Endothelial cell of umbilical vein (primary cell): ENCODE data around the gene TSPYL1. TPM values are rescaled to one million over a fixed set of nuclear protein-coding genes. Genes with fewer than 3 reads are reported as not detected.
A peak's percentile ranks its signal among the peaks of the same experiment; 100 is the strongest.

Experiments used
- BruUV-seq: library from RNA; stranded (reverse); fragments of 400-500 nt; replicated peaks from 2 replicates; lab custom pipeline; 2021; lab: Mats Ljungman, UMichigan
- CTCF ChIA-PET: fragments of 300-600, 350-600 bp; sonication (Branson Sonifier 250); formaldehyde crosslinking; loops from one replicate; lab custom pipeline; 2021; ENCODE audit warnings: antibody characterized with exemption, inconsistent platforms; lab: Charles Lee
- POLR2A ChIA-PET: fragments of 300-600, 350-600 bp; sonication (Branson Sonifier 250); formaldehyde crosslinking; loops from one replicate; lab custom pipeline; 2021; ENCODE audit warnings: antibody characterized with exemption, inconsistent platforms; lab: Charles Lee
- DNase-seq: peaks from one replicate; pipeline ENCODE4 v3.0.0-alpha.2; 2011; ENCODE audit warnings: low read depth, low spot score
- FAIRE-seq: peaks from 2 replicates; lab custom pipeline; 2011; peaks lifted over from hg19 to GRCh38; lab: Jason Lieb, UNC
- H2AFZ ChIP-seq: 2 replicates; pipeline ENCODE4 v1.6.0; 2012; ENCODE audit warnings: low read depth, low read length, control low read depth, inconsistent platforms
- H3K27ac ChIP-seq: 2 replicates; pipeline ENCODE4 v1.5.1; 2011; ENCODE audit warnings: low read depth, mild to moderate bottlenecking, control low read depth, low read length, moderate library complexity; ENCODE audit not compliant: insufficient read depth
- H3K27me3 ChIP-seq, 2 experiments: 2 replicates each; pipeline versions ENCODE4 v1.6.0 to v1.6.1; 2011; ENCODE audit warnings: low read length in 2 of 2, mixed read lengths in 1 of 2; ENCODE audit not compliant: control insufficient read depth in 2 of 2, insufficient read depth in 2 of 2
- H3K36me3 ChIP-seq, 2 experiments: 2 replicates in 1 of 2; 3 replicates in 1 of 2; pipeline ENCODE4 v1.5.1; 2011; ENCODE audit warnings: low read length in 2 of 2, mild to moderate bottlenecking in 1 of 2, moderate library complexity in 1 of 2; ENCODE audit not compliant: control insufficient read depth in 2 of 2, insufficient read depth in 2 of 2; ENCODE audit errors: extremely low read depth in 1 of 2
- H3K4me1 ChIP-seq: 3 replicates; pipeline ENCODE4 v1.5.1; 2011; ENCODE audit warnings: mild to moderate bottlenecking, low read length; ENCODE audit not compliant: control insufficient read depth, insufficient read depth; ENCODE audit errors: extremely low read depth
- H3K4me2 ChIP-seq: 2 replicates; pipeline ENCODE4 v1.6.1; 2011; ENCODE audit warnings: low read length, control low read depth, mixed read lengths; ENCODE audit not compliant: insufficient read depth
- H3K4me3 ChIP-seq, 3 experiments: fragments of 200-600 bp in 1 of 3; sonication (generic), shearing (Covaris generic) in 1 of 3; replicated peaks in 1 of 3; 2 replicates each; pipeline ENCODE4 v1.5.1; 2011 to 2016; ENCODE audit warnings: control low read depth in 3 of 3, low read length in 3 of 3, mild to moderate bottlenecking in 2 of 3, inconsistent platforms in 1 of 3, low read depth in 1 of 3, moderate library complexity in 1 of 3; ENCODE audit not compliant: insufficient read depth in 1 of 3
- H3K79me2 ChIP-seq: 2 replicates; pipeline ENCODE4 v1.6.0; 2012; ENCODE audit warnings: low read length, inconsistent platforms; ENCODE audit not compliant: control insufficient read depth, insufficient read depth
- H3K9ac ChIP-seq: replicated peaks from 2 replicates; pipeline ENCODE3; 2011; ENCODE audit warnings: low read length, control low read depth; ENCODE audit not compliant: insufficient read depth; ENCODE audit errors: extremely low read depth
- H3K9me1 ChIP-seq: replicated peaks from 3 replicates; pipeline ENCODE4 v1.6.0; 2011; ENCODE audit warnings: mild to moderate bottlenecking, low read length; ENCODE audit not compliant: control insufficient read depth, insufficient read depth; ENCODE audit errors: extremely low read depth
- H3K9me3 ChIP-seq: replicated peaks from 2 replicates; pipeline ENCODE4 v1.5.1; 2012; ENCODE audit warnings: low read length, inconsistent platforms; ENCODE audit not compliant: control insufficient read depth, insufficient read depth
- H4K20me1 ChIP-seq: replicated peaks from 2 replicates; pipeline ENCODE3; 2011; ENCODE audit warnings: mild to moderate bottlenecking, low read length; ENCODE audit not compliant: control insufficient read depth, insufficient read depth; ENCODE audit errors: extremely low read depth
- CTCF ChIP-seq, 2 donors: IDR thresholded peaks; 1 replicate in 1 of 2; 2 replicates in 1 of 2; pipeline ENCODE4 v1.5.1; 2011; ENCODE audit warnings: low read length in 2 of 2, mild to moderate bottlenecking in 2 of 2, moderate library complexity in 2 of 2, control low read depth in 1 of 2, inconsistent platforms in 1 of 2, low read depth in 1 of 2; ENCODE audit not compliant: insufficient read depth in 1 of 2; ENCODE audit errors: extremely low read depth in 1 of 2
- FOS ChIP-seq: IDR thresholded peaks from 2 replicates; pipeline ENCODE4 v1.6.1; 2011; ENCODE audit warnings: mild to moderate bottlenecking, low read length, moderate library complexity, borderline replicate concordance; ENCODE audit not compliant: insufficient read depth
- GATA2 ChIP-seq: IDR thresholded peaks from 2 replicates; pipeline ENCODE4 v1.7.0; 2011; ENCODE audit warnings: low read depth, mild to moderate bottlenecking, moderate library complexity, mixed read lengths, low read length; ENCODE audit not compliant: insufficient read length, insufficient read depth
- JUN ChIP-seq: IDR thresholded peaks from 2 replicates; pipeline ENCODE4 v1.6.1; 2011; ENCODE audit warnings: borderline replicate concordance, low read depth; ENCODE audit not compliant: insufficient read length, insufficient read depth
- MAX ChIP-seq: IDR thresholded peaks from 2 replicates; pipeline ENCODE4 v1.6.1; 2011; ENCODE audit not compliant: insufficient read depth, insufficient read length
- MYC ChIP-seq: IDR thresholded peaks from one replicate; pipeline ENCODE4 v1.6.1; 2011; ENCODE audit warnings: mild to moderate bottlenecking, low read depth, low read length
- POLR2AphosphoS5 ChIP-seq: IDR thresholded peaks from 2 replicates; pipeline ENCODE4 v1.6.1; 2012; ENCODE audit warnings: low read depth, mild to moderate bottlenecking, control low read depth, low read length, moderate library complexity; ENCODE audit not compliant: insufficient read depth
- dilution Hi-C: fragments of 300-500 bp; cut with MboI; formaldehyde crosslinking; loops from one replicate; pipeline ENCODE4 v1.15.0; 2019; ENCODE audit warnings: low sequenced_read_pairs; ENCODE audit not compliant: extremely low pct_ligation_motif_present
- intact Hi-C: fragments of 100-400 bp; cut with micrococcal nuclease; formaldehyde crosslinking; loops from one replicate; pipeline ENCODE4 v1.10.0; 2022
- polyA plus RNA-seq, 4 experiments: library from polyadenylated mRNA; depleted of rRNA in 3 of 4; stranded (reverse) in 3 of 4; unstranded in 1 of 4; fragments of >200 nt; gene quantifications; 2 replicates each; pipeline versions ENCODE4 v1.2.1 to v1.2.3, GENCODE V29; 2011 to 2012; ENCODE audit warnings: missing spikeins in 1 of 4
- total RNA-seq: library from RNA; stranded (reverse); gene quantifications from 2 replicates; pipeline ENCODE4 v1.2.3, GENCODE V29; 2021

The TSPYL1 gene
- total and polyA plus RNA-seq, 2 donors (not counting 3 experiments of a cell fraction or from before 2014, with no cell fraction given): 32.1 to 54.5 TPM

DNA sequence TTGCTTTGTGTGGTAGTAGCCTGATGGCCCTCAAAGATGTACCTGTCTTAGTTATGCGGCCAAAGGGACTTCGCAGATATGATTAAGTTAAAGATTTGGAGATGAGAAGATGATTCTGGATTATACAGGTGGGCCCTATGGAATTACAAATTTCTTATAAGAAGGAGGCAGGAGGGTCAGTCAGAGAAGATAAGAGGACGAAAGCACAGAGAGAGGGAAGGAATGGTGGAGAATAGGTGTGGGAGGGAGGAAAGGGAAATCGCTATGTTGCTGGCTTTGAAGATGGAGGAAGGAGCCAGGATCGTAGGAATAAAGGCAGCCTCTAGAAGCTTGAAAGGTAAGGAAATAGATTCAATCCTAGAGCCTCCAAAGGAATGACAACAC lies 1.2 kb upstream of the TSPYL1 start:
- Histone ChIP-seq H3K79me2 (peaks cover 31% of the 10 kb centered on the region), H3K27ac (no peak overlapping the region), H3K4me1 (peaks cover 35% of the 10 kb centered on the region), H3K9me1 (no peaks in the 10 kb centered on the region), H3K4me2 (no peak overlapping the region), H3K9me3 (no peaks in the 10 kb centered on the region), H2AFZ (peak overlapping the region; percentile 80), H4K20me1 (peaks cover 3% of the 10 kb centered on the region), H3K4me3 (no peak overlapping the region), H3K9ac (no peak overlapping the region), H3K27me3 (no peaks in the 10 kb centered on the region), H3K36me3 (peaks cover 0 to 5% of the 10 kb centered on the region in 2 experiments)
- ChIA-PET POLR2A (no interaction called here), CTCF (interaction anchor here (1.4 to 5.1 kb wide), 5 partner anchors 12 to 254 kb away, joined by 3 to 77 read pairs (median 8); no protein-coding TSS in a partner anchor)
- BruUV-seq: no TSS peak
- intact Hi-C loops: no loop called here
- dilution Hi-C loops: no loop called here
- TF ChIP-seq MYC (no peak), JUN (no peak), MAX (no peak), FOS (no peak), CTCF (IDR thresholded peaks at IDR 0.05; ENCODE audit: extremely low read depth in 1 of 2, insufficient read depth in 1 of 2, low read depth in 1 of 2, low read length in 2 of 2) (no peak), GATA2 (no peak), POLR2AphosphoS5 (no peak)
- DNase-seq (no peak), FAIRE-seq (no peak)
